H9 (cell line): ENCODE measurements around the gene TRABD2B. TPM values are rescaled to one million over a fixed set of nuclear protein-coding genes. Genes with fewer than 3 reads are reported as not detected.

Source experiments
- DNase-seq: peaks from one replicate; pipeline ENCODE4 v3.0.0-alpha.2; 2017
- H2AFZ ChIP-seq: one replicate; pipeline ENCODE4 v1.6.1; 2013; ENCODE audit warnings: mild to moderate bottlenecking, low read length, control low read depth, moderate library complexity
- H2AK5ac ChIP-seq: 2 replicates; pipeline ENCODE4 v1.6.1; 2013; ENCODE audit warnings: low read length, control low read depth, mixed read lengths; ENCODE audit not compliant: insufficient read length
- H2BK120ac ChIP-seq: one replicate; pipeline ENCODE4 v1.6.1; 2013; ENCODE audit warnings: low read depth, mild to moderate bottlenecking, low read length, control low read depth, inconsistent platforms; ENCODE audit not compliant: poor library complexity, severe bottlenecking
- H2BK12ac ChIP-seq: 2 replicates; pipeline ENCODE4 v1.6.1; 2013; ENCODE audit warnings: low read length, control low read depth, mixed read lengths, low read depth; ENCODE audit not compliant: insufficient read length
- H2BK15ac ChIP-seq: 2 replicates; pipeline ENCODE4 v1.6.1; 2013; ENCODE audit warnings: low read depth, low read length, control low read depth
- H2BK20ac ChIP-seq: one replicate; pipeline ENCODE4 v1.6.1; 2013; ENCODE audit warnings: low read depth, mild to moderate bottlenecking, low read length, control low read depth, inconsistent platforms; ENCODE audit not compliant: poor library complexity, severe bottlenecking
- H2BK5ac ChIP-seq: 2 replicates; pipeline ENCODE4 v1.6.1; 2013; ENCODE audit warnings: low read length, control low read depth, mixed read lengths; ENCODE audit not compliant: insufficient read length
- H3K14ac ChIP-seq: 2 replicates; pipeline ENCODE4 v1.6.1; 2013; ENCODE audit warnings: low read length, control low read depth; ENCODE audit not compliant: insufficient read depth
- H3K18ac ChIP-seq: 2 replicates; pipeline ENCODE4 v1.6.1; 2013; ENCODE audit warnings: low read depth, mild to moderate bottlenecking, mixed read lengths, low read length, control low read depth; ENCODE audit not compliant: insufficient read length
- H3K23ac ChIP-seq: 2 replicates; pipeline ENCODE4 v1.6.1; 2013; ENCODE audit warnings: low read length, control low read depth, mixed read lengths, low read depth; ENCODE audit not compliant: insufficient read length
- H3K23me2 ChIP-seq: 2 replicates; pipeline ENCODE4 v1.6.1; 2013; ENCODE audit warnings: low read depth, mild to moderate bottlenecking, mixed read lengths, low read length, control low read depth; ENCODE audit not compliant: insufficient read length, poor library complexity, severe bottlenecking
- H3K27ac ChIP-seq: 2 replicates; pipeline ENCODE4 v1.5.1; 2013; ENCODE audit warnings: low read length, control low read depth, mixed read lengths, low read depth; ENCODE audit not compliant: insufficient read length
- H3K27me3 ChIP-seq: 2 replicates; pipeline ENCODE4 v1.6.1; 2013; ENCODE audit warnings: low read length, control low read depth, inconsistent platforms; ENCODE audit not compliant: insufficient read depth
- H3K4ac ChIP-seq: 2 replicates; pipeline ENCODE4 v1.6.1; 2013; ENCODE audit warnings: low read depth, mild to moderate bottlenecking, control low read depth, inconsistent platforms, low read length, moderate library complexity
- H3K4me1 ChIP-seq: 2 replicates; pipeline ENCODE4 v1.6.1; 2013; ENCODE audit warnings: low read length, control low read depth, inconsistent platforms; ENCODE audit not compliant: insufficient read depth
- H3K4me2 ChIP-seq: 2 replicates; pipeline ENCODE4 v1.6.1; 2013; ENCODE audit warnings: low read length, control low read depth, mixed read lengths; ENCODE audit not compliant: insufficient read length, insufficient read depth
- H3K56ac ChIP-seq: 2 replicates; pipeline ENCODE4 v1.6.1; 2013; ENCODE audit warnings: low read depth, mild to moderate bottlenecking, mixed read lengths, low read length, control low read depth; ENCODE audit not compliant: insufficient read length
- H3K79me1 ChIP-seq: 2 replicates; pipeline ENCODE4 v1.6.1; 2013; ENCODE audit warnings: low read depth, mild to moderate bottlenecking, moderate library complexity, low read length, control low read depth, inconsistent platforms; ENCODE audit not compliant: insufficient read depth, poor library complexity, severe bottlenecking
- H3K79me2 ChIP-seq: 2 replicates; pipeline ENCODE4 v1.6.1; 2013; ENCODE audit warnings: low read length, control low read depth, inconsistent platforms; ENCODE audit not compliant: insufficient read depth
- H3K9ac ChIP-seq: 2 replicates; pipeline ENCODE4 v1.6.1; 2013; ENCODE audit warnings: low read length, control low read depth, mixed read lengths; ENCODE audit not compliant: insufficient read length; ENCODE audit errors: extremely low read depth
- H3K9me3 ChIP-seq: one replicate; pipeline ENCODE4 v1.6.1; 2013; ENCODE audit warnings: low read depth, low read length, inconsistent platforms; ENCODE audit not compliant: control insufficient read depth
- H3T11ph ChIP-seq: one replicate; pipeline ENCODE4 v1.6.1; 2013; ENCODE audit warnings: mild to moderate bottlenecking, low read length, control low read depth, inconsistent platforms
- H4K20me1 ChIP-seq: one replicate; pipeline ENCODE4 v1.6.1; 2013; ENCODE audit not compliant: control insufficient read depth, insufficient read length, insufficient read depth
- H4K5ac ChIP-seq: 2 replicates; pipeline ENCODE4 v1.6.1; 2013; ENCODE audit warnings: low read depth, mild to moderate bottlenecking, mixed read lengths, low read length, control low read depth; ENCODE audit not compliant: insufficient read length
- H4K8ac ChIP-seq: replicated peaks from 2 replicates; pipeline ENCODE4 v1.6.1; 2013; ENCODE audit warnings: low read length, control low read depth, mixed read lengths, low read depth; ENCODE audit not compliant: insufficient read length
- H4K91ac ChIP-seq: 2 replicates; pipeline ENCODE4 v1.6.1; 2013; ENCODE audit warnings: low read depth, mild to moderate bottlenecking, moderate library complexity, mixed read lengths, low read length, control low read depth; ENCODE audit not compliant: insufficient read length
- H3K27ac Mint-ChIP-seq, 3 experiments: 2 replicates in 2 of 3; 3 replicates in 1 of 3; pipeline ENCODE4 v1.8.0; 2020 to 2021; ENCODE audit warnings: mixed read lengths in 3 of 3, mild to moderate bottlenecking in 1 of 3, moderate library complexity in 1 of 3
- H3K27me3 Mint-ChIP-seq: 2 replicates; pipeline ENCODE4 v1.8.0; 2021; ENCODE audit warnings: low read depth, mild to moderate bottlenecking, moderate library complexity, mixed read lengths
- H3K36me3 Mint-ChIP-seq, 3 experiments: 2 replicates in 2 of 3; 3 replicates in 1 of 3; pipeline ENCODE4 v1.8.0; 2020 to 2021; ENCODE audit warnings: low read depth in 3 of 3, mixed read lengths in 3 of 3; ENCODE audit not compliant: insufficient read depth in 1 of 3
- H3K4me1 Mint-ChIP-seq, 2 experiments: 2 replicates each; pipeline ENCODE4 v1.8.0; 2020; ENCODE audit warnings: mixed read lengths in 2 of 2
- H3K4me3 Mint-ChIP-seq, 2 experiments: 2 replicates in 1 of 2; 3 replicates in 1 of 2; pipeline ENCODE4 v1.8.0; 2020 to 2021; ENCODE audit warnings: mild to moderate bottlenecking in 2 of 2, mixed read lengths in 2 of 2, moderate library complexity in 1 of 2
- H3K9me3 Mint-ChIP-seq, 2 experiments: 2 replicates in 1 of 2; 3 replicates in 1 of 2; pipeline ENCODE4 v1.8.0; 2020; ENCODE audit warnings: mild to moderate bottlenecking in 2 of 2, mixed read lengths in 2 of 2, moderate library complexity in 1 of 2
- CTCF ChIP-seq: fragments of 200-600 bp; sonication (generic); conservative IDR thresholded peaks from 3 replicates; pipeline ENCODE4 v1.8.0; 2021; ENCODE audit warnings: antibody characterized with exemption, mild to moderate bottlenecking
- WGBS: extraction: QIAGEN DNeasy Blood & Tissue Kit; methylation state at CpG from one replicate; pipeline ENCODE4 v1.1.7; 2013; ENCODE audit warnings: missing lambda C conversion rate, low lambda C conversion rate, mixed read lengths; ENCODE audit not compliant: insufficient read length; ENCODE audit errors: extremely low coverage; 5-methylcytosine and 5-hydroxymethylcytosine counted together
- total RNA-seq: library from RNA; stranded (reverse); gene quantifications from 2 replicates; pipeline ENCODE4 v1.2.1, GENCODE V29; 2021

TRABD2B gene
- total RNA-seq, 1 experiment from 2014 or later = 2.3 TPM

GRCh38 chr1:47782414-47783166 is 214.6 kb downstream of the TRABD2B start:
- Histone ChIP-seq H3K79me1 (no peaks in the 10 kb centered on the region), H3K18ac (no peak overlapping the region), H2BK120ac (no peak overlapping the region), H3K14ac (no peak overlapping the region), H2AK5ac (no peak overlapping the region), H2BK5ac (no peak overlapping the region), H4K5ac (no peak overlapping the region), H3K4me2 (no peak overlapping the region), H3K9me3 (no peaks in the 10 kb centered on the region), H4K91ac (no peak overlapping the region), H4K20me1 (no peaks in the 10 kb centered on the region), H3K23ac (no peak overlapping the region), H3K27ac (no peak overlapping the region), H3K27me3 (no peaks in the 10 kb centered on the region), H2AFZ (no peak overlapping the region), H3K9ac (no peak overlapping the region), H3T11ph (no peak overlapping the region), H3K56ac (no peak overlapping the region), H2BK20ac (no peak overlapping the region), H3K4ac (no peak overlapping the region), H3K4me1 (no peaks in the 10 kb centered on the region; the same call in 1 of the 2 replicates), H3K79me2 (no peaks in the 10 kb centered on the region), H4K8ac (no peak overlapping the region), H3K23me2 (no peaks in the 10 kb centered on the region), H2BK12ac (no peak overlapping the region), H2BK15ac (no peak overlapping the region)
- H3K27ac Mint-ChIP-seq = no peak overlapping the region
- WGBS = no CpG with 5 or more reads among the region's 9 CpGs
- H3K4me1 Mint-ChIP-seq = peaks cover 8 to 15% of the 10 kb centered on the region in 2 experiments; a peak in 3 of 4 replicates
- no peak for TF ChIP-seq CTCF
- no peaks in the 10 kb centered on the region for H3K36me3 Mint-ChIP-seq
- DNase-seq = no peak
- H3K9me3 Mint-ChIP-seq = no peaks in the 10 kb centered on the region
- no peak overlapping the region for H3K4me3 Mint-ChIP-seq
- H3K27me3 Mint-ChIP-seq = peaks cover 5% of the 10 kb centered on the region; the same call in 1 of the 2 replicates
